ENCODE results near the gene PEAK1. TPM values are rescaled to one million over a fixed set of nuclear protein-coding genes. Genes with fewer than 3 reads are reported as not detected.

The PEAK1 gene
- total RNA-seq, 1 experiment from 2014 or later, result 58.7 TPM

GRCh38 chr15:77096541-77096940 is 323.4 kb downstream of the PEAK1 start:
- H3K4me1 ChIP-seq (ENCODE audit: control insufficient read depth, insufficient read depth, low read length), result no peaks in the 10 kb centered on the region
- ATAC-seq (no peak), DNase-seq (ENCODE audit: low read depth, low spot score) (no peak)
- no peak overlapping the region for H3K27ac ChIP-seq (ENCODE audit: low read length)
- POLR2A ChIA-PET, result no interaction called here
- in situ Hi-C loops (cut with HindIII; ENCODE audit: low pct_unique_long_range_greater_than_20kb, low sequenced_read_pairs) (no loop called here), intact Hi-C loops (cut with micrococcal nuclease; ENCODE audit: unreplicated experiment) (no loop called here)
- no peak overlapping the region for H3K4me3 ChIP-seq (ENCODE audit: low read depth in 2 of 2, low read length in 2 of 2)
- CTCF ChIA-PET, result no interaction called here
- H3K9me3 ChIP-seq (ENCODE audit: control insufficient read depth, insufficient read depth, low read depth, low read length), result no peaks in the 10 kb centered on the region
- H3K27me3 ChIP-seq (ENCODE audit: control insufficient read depth, insufficient read depth, low read length), result no peaks in the 10 kb centered on the region
- BruUV-seq (replicated peaks), result no TSS peak
- TF ChIP-seq TCF7L2 (IDR thresholded peaks at IDR 0.05; ENCODE audit: low read depth, low read length), result no peak
- no peak for TF ChIP-seq POLR2AphosphoS5 (IDR thresholded peaks at IDR 0.05; ENCODE audit: low read depth, low read length)
- no peak for TF ChIP-seq REST (IDR thresholded peaks at IDR 0.05; ENCODE audit: insufficient read depth in 1 of 2, low read depth in 2 of 2, low read length in 1 of 2)
- TF ChIP-seq SIN3A (IDR thresholded peaks at IDR 0.05; ENCODE audit: borderline replicate concordance, insufficient read depth, low read depth, low read length), result no peak
- no peak for TF ChIP-seq CTCF (IDR thresholded peaks at IDR 0.05)
- no peaks in the 10 kb centered on the region for H3K36me3 ChIP-seq (ENCODE audit: control insufficient read depth, insufficient read depth, low read length)

GRCh38 chr15:77096138-77096537 is 323.8 kb downstream of the PEAK1 start:
- no peak for ATAC-seq
- no peak overlapping the region for H3K4me3 ChIP-seq (ENCODE audit: low read depth in 2 of 2, low read length in 2 of 2)
- POLR2A ChIA-PET, result no interaction called here
- H3K9me3 ChIP-seq (ENCODE audit: control insufficient read depth, insufficient read depth, low read depth, low read length), result no peaks in the 10 kb centered on the region
- H3K27ac ChIP-seq (ENCODE audit: low read length), result no peak overlapping the region
- no TSS peak for BruUV-seq (replicated peaks)
- H3K27me3 ChIP-seq (ENCODE audit: control insufficient read depth, insufficient read depth, low read length), result no peaks in the 10 kb centered on the region
- in situ Hi-C loops (cut with HindIII; ENCODE audit: low pct_unique_long_range_greater_than_20kb, low sequenced_read_pairs) (no loop called here), intact Hi-C loops (cut with micrococcal nuclease; ENCODE audit: unreplicated experiment) (no loop called here)
- H3K4me1 ChIP-seq (ENCODE audit: control insufficient read depth, insufficient read depth, low read length), result no peaks in the 10 kb centered on the region
- no peaks in the 10 kb centered on the region for H3K36me3 ChIP-seq (ENCODE audit: control insufficient read depth, insufficient read depth, low read length)
- DNase-seq (ENCODE audit: low read depth, low spot score), result no peak
- CTCF ChIA-PET, result no interaction called here
- TF ChIP-seq REST (IDR thresholded peaks at IDR 0.05; ENCODE audit: insufficient read depth in 1 of 2, low read depth in 2 of 2, low read length in 1 of 2) (no peak), TCF7L2 (IDR thresholded peaks at IDR 0.05; ENCODE audit: low read depth, low read length) (no peak), POLR2AphosphoS5 (IDR thresholded peaks at IDR 0.05; ENCODE audit: low read depth, low read length) (no peak), SIN3A (IDR thresholded peaks at IDR 0.05; ENCODE audit: borderline replicate concordance, insufficient read depth, low read depth, low read length) (no peak), CTCF (IDR thresholded peaks at IDR 0.05) (no peak)
